NCI-H226 (cell line): ENCODE measurements around the gene MALRD1.

Experiments used
- DNase-seq: peaks from one replicate; pipeline ENCODE4 v3.0.0-alpha.2; 2015

The MALRD1 gene

DNA sequence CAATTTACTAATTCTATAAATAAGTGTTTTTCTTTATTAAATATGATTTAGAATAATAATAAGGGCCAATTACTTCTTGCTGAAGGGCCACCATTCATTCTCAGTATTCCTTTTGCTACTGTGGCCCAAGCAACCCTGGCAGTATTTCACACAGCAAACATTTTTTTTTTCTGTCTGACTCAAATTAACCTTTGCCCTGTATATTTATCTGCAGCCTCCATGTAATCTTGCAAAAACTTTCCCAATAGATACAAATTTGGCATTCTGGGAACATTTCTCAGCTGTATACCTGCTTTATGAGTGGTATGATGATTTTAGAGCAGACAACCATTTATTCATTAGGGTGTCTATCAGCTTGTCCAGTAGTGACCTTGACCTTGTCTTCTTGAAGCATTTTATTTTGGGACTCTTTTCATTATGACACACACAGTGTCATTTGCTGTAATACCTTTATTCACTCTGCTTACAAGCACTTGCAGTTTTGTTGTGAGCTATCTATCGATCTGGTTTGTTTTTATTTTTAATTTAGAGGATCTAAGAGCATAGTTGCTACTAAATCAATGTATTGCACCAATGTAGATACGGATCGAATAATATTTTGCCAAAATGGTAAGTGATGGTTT is 607.9 kb downstream of the MALRD1 start:
- no peak for DNase-seq

DNA sequence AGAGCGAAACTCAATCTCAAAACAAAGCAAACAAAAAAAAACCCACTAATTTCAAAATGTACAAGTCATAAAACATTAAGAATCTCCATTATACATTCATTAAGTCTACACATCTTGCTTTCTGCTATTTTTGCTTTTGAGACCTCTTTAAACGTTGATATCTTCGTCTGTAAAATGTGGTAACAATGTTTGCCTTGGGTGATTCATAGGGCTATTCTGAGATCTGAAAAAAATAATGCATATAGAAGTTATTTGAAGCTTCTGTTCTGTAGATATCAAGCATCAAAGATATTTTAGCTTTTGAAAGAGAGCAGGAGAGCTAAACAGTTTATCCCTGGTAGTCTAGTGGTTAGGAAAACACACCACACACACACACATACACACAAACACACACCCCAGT is 609.5 kb downstream of the MALRD1 start:
- no peak for DNase-seq

DNA sequence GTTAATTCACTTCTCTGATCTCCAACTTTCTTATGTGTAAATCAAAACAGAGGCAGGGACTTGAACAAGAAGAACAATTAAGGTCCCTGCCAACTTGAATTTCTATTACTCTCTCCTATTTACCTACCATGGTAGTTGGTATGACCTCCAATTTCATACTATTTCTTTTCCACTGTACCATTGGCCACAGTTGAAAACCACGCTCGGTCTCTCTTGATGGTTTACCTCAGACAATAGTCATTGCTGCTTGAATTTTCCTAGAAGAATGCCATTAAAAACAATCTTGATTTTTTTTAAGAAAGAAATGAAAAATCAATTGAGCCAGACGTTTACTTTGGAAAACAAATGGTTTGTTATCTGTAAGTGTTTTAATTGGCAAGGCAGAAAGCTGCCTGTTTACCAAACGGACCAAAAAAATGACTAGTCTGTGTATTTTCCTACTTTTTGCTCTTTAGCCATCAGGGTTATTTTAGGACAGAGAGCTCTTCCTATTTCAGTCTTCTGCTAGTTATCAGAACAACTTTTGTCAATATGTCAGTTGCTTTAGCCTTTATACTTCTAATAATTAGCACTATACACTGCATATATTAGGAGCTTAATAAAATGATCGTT is 610.1 kb downstream of the MALRD1 start:
- no peak for DNase-seq

DNA sequence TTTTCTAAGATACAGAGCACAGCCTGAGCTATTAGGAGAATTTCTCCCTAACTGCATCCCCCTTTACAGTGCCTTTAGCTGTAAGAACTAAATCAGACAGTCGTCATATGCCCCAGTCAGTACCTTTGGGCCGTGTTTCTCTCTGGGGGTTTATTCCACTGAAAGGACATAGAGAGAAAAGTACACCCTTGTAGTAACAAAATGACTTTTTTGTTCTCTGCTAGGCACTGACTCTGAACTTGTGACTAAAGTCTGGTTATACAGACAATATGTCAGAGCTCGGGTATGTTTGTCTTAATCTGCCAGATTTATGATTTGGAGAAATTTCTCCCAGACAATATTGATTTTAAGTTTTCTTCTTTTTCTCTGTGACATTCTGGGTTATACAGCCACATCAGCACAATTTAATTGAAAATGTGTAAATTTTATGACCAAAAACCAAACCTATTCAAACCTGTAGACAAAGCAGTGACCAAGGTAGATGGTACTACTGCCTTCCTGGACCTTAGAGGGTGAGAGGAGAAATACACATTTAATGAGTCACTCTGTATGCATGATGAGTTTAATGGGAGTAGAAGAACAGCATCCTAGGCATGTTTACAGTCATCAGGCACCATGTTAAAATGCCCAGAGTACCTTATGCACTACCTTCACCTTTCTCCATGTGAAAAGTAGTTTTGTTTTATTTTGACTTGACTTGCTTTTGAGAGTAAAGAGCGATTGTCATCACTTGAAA is 611.5 kb downstream of the MALRD1 start:
- peak; percentile 57 for DNase-seq

DNA sequence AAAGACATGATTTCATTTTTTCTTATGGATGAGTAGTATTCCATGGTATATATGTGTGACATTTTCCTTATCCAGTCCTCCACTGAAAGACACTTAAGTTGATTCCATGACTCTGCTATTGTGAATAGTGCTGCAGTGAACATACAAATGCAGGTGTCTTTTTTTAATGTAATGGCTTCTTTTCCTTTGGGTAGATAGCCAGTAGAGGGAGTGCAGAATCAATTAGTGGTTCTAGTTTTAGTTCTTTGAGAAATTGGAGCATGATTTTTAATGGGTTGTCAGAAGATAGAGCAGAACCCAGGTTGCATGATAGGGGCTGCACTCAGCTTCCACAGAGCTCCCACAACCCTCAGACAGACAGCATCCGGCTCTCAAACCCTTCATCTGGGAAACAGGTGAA is 614.7 kb downstream of the MALRD1 start:
- DNase-seq = no peak

DNA sequence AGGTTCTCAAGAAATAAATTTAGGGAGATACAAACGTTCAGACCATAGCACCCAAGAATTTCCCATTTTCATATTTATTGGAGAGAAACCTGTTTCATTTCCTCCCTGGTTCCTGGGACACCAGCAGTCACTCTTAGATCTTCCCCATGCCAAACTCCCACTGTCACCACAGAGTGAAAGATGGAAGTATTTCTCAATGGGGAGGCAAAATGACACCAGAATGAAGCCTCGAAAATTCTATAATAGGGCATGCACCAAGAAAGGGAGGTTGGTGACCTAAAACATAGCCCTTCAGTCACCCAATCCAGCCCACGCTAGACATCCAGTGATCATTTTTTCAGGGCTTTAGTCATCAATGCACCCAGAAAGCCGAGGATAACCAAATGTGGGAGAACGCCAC is 619.5 kb downstream of the MALRD1 start:
- no peak for DNase-seq

DNA sequence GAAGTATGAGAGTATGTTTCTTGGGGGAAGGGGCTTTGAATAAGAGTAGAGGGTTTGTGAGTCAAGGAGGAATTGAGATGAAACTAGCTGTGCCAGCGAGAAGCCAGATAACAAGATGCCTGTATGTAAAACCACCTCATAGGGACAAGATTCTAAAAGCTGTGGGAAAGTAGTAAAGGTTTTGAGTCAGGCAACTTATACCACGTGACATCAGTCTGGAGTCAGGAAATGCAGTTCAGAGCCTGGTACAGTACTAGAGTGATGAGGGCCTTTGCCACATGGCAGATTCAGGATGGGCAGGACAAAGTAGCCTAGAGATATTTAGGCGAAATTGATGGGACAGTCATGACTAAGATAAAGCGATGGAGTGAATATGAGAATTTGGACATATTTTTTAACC is 627.5 kb downstream of the MALRD1 start:
- no peak for DNase-seq

DNA sequence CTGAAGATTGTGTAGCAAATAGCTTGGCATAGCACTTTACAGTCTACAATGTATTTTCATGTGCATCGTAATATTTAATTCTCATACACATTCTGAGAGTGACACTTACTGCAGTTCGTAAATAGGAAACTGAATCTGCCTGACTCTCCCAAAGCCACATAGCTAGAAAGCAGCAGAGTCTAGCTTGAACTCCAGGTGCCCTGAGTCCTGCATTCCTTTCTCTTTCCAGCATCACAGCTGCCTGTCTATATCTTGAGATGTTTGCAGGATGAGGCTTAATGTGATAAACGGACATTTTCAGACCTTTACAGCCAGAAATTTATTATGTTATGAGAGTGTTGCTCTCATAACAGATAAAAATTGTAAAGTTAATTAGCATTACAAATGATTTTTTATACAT is 634.8 kb downstream of the MALRD1 start:
- DNase-seq = no peak

DNA sequence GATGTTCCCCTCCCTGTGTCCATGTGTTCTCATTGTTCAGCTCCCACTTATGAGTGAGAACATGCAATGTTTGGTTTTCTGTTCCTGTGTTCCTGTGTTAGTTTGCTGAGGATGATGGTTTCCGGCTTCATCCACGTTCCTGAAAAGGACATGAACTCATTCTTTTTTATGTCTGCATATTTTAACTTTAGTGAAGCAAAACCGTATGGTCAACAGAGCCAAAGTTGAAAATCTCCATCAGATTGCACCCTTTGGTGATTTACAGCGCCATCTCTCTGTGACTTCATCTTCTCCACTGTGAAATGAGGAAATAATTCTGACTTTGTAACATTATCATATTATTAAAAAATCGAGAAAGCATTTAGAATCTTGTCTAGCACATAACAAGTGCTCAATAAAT is 635.4 kb downstream of the MALRD1 start:
- DNase-seq = no peak

DNA sequence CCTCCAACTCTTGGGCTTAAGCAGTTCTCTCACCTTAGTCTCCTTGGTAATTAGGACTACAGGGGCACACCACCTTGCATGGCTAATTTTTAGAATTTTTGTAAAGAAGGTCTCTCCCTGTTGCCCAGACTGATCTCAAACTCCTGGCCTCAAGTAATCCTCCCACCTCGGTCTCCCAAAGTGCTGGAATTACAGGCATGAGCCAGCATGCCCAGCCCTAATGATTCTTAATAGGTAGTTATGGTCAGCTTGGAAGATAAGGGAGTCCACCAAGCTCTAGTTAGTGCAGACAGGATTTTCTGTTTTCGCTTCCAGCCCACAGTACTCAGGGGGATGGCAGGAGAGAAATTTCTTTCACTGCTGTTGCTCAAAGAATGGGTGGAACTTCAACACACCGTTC is 639.7 kb downstream of the MALRD1 start:
- DNase-seq = no peak

DNA sequence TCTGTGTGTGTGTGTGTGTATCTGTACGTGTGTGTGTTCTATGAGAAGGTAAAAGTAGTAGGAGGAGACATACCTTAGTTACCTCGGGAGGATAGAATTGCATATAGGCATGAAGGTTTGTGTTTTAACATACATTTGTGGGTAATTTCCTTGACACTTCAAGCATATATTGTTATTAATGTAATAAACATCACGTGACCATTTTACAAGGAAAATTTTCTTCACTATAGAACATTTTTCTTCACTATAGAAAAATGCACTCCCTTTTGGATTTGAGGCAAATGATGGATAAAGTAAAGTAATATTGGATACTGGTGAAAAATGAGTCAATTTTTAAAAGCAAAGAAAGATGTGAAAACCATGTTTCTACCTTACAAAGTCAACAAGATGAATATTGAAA is 640.6 kb downstream of the MALRD1 start:
- no peak for DNase-seq

DNA sequence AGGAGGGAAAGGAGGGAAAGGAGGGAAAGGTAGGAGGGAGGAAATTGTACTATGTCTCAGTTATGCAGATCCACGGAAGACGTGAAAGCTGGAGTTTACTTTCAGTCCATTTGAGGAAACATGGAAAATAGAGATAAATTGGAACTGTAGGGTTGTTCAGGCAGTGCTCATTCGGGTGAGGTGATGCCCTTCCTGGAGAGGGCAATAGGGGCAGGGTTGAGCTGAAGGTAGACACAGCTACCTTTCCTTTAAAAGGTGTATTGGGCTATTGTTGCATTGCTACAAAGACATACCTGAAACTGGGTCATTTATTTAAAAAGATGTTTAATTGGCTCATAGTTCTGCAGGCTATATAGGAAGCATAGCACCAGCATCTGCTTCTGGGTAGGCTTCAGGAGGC is 650.7 kb downstream of the MALRD1 start:
- no peak for DNase-seq

DNA sequence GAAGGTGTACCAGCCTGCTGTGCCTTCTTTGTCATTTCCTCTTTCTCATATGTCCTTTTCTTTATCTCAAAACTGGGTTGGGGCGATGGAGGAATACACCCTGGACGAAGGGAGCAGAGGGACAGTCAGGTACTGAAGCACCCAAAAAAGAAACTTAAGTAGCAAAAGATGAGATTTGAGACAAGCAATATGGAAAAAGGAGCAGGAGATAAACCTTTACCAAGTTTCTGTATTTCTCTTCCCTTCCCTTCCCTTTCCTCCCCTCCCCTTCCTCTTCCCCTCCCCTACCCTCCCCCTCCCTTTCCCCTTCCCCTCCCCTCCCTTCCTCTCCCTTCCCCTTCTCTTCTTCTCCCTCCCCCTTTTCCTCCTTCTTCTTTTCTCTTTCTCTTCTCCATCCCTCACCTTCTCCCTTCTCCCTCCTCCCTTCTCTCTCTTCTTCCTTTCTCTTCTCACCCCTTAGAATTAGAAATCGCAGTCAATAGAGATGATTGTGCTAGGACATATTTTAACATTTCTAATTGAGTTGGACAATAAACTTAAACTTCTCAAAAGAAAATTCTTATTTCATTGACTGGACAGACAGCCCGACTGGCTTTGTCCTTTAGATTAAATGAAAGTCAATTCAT is 652.9 kb downstream of the MALRD1 start:
- no peak for DNase-seq

DNA sequence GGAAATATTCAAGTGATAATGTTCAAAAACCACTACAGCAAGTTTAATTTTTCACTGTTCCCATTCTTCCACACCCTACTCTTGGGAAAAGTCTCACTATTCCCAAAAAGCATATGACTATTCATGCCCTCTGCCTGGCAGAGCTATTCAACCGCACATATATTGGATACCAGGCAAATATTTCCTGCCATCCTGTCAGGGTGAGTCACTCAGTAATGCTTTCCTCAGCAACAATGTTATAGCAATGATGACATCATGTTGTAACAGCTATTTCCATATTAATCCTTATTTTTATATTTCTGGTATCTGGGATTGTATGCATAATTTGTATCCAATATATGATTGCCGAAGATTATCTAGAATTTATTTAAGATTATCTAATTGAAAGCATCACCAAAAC is 653.6 kb downstream of the MALRD1 start:
- DNase-seq = peak; percentile 80

DNA sequence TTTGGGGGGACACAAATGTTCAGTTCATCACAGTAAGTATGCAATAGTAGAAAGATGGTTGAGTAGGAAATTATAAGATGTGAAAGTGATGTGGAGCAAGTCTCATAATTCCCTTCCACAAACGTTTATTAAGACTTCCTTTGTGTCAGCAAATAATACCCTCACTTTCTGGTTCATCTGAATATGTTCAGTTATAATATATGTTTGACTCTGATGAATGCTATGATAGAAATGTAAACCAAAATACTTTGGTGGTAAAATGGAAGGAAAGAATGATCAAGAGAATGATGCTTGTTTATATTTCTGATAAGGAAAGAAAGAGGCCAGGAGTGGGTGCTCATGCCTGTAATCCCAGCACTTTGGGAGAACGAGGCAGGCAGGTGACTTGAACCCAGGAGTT is 655.9 kb downstream of the MALRD1 start:
- peak; percentile 11 for DNase-seq

DNA sequence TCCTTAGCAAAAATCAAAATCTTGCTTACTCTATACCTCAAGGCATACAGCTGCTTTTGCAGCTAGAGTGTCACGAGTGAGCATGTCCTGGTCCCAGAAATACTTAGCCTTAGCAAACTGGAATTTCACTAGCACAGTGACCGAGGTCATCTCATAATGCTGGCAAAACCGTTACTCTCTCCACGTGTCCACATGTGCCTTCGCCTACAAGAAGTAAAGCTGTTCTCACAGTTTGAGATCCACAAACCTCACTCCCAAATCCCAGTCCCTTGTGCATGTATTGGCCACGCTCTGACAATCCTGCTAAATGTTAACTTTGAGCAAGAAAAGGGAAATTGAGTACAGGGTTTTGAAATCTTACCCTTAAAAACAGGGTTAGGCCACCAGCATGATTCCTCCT is 656.6 kb downstream of the MALRD1 start:
- no peak for DNase-seq

DNA sequence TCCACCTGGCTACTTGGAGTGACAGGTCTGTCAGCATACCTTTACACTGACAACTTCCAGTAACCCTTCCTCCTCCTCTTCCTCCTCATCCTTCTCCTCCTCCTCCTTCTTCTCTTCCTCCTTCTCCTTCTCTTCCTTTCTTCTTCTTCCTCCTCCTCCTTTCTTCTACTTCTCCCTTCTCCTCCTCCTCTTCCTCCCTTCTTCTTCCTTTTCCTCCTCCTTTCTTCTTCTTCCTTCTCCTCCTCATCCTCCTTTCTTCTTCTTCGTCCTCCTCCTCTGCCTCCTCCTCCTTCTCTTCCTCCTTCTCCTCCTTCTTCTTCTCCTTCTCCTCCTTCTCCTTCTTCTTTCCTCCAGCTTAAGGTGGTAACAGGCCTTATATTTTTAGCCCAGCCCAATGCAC is 658.3 kb downstream of the MALRD1 start:
- no peak for DNase-seq

DNA sequence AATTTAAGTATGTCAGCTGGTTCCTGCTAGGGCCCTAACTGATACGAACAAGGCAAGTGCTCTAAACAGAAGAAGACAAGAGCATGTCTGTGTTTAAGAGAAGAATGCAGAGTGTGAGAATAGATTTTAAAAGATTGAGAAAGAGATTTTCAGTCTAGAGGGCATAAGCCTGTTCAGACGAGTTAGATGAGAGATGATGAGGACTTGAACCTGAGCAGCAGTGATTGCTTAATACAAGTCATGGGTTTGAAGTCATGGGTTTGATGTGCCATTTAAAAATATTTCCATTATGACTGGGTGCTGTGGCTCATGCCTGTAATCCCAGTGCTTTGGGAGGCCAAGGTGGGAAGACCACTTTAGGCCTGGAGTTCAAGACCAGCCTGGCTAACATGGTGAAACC is 658.8 kb downstream of the MALRD1 start:
- DNase-seq = no peak

DNA sequence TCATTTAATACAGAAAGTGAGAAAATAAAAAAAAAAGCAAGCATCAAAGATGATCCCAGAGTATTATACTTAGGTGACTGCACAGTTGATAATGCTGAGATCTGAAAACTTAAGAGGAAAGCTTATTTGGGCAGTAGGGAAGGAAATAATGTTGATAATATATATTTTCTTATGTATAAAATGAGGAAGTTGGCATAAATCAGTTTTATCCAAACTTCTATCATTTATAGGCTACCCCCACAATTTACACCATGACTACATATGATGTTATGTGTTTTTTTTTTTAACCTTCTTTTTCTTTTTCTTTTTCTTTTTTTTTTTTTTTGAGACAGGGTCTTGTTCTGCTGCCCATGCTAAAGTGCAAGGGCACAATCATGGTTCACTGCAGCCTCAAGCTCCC is 659.4 kb downstream of the MALRD1 start:
- DNase-seq = no peak

DNA sequence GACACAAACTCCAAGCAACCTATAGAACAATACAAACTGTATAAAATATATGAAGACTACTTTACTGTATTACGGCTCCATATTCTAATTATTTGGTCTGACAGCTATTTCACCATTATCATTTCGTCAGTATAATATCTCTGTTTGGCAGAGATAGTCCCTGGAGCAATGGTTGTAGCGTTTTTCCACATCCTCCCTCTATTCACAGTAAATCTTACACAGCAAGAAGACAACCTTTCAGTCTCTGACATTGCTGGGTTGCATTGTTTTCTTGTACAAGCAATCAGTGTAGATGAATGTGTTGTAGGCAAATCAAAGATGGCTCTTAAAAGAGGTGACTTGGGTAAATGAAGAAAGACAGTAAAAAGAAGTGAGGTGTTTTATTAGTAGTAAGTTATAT is 662.0 kb downstream of the MALRD1 start:
- DNase-seq = no peak

DNA sequence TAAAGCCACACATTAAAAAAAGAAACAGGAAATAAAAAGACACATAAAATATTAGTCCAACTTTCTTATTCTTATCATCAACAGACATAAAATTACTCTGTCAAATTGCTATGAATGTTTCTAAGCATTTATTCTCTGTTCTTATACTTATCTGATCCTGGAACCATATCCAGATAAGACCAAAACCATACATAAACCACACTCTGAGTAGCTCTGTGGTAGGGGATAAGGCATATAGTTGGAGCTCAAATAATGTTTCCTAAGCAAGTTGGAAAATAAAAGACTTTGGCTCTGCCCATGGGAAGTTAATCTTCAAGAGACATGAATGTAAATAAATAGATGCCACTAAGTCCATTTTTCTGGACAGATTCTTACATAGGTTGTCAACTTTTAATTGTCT is 664.6 kb downstream of the MALRD1 start:
- DNase-seq = no peak

DNA sequence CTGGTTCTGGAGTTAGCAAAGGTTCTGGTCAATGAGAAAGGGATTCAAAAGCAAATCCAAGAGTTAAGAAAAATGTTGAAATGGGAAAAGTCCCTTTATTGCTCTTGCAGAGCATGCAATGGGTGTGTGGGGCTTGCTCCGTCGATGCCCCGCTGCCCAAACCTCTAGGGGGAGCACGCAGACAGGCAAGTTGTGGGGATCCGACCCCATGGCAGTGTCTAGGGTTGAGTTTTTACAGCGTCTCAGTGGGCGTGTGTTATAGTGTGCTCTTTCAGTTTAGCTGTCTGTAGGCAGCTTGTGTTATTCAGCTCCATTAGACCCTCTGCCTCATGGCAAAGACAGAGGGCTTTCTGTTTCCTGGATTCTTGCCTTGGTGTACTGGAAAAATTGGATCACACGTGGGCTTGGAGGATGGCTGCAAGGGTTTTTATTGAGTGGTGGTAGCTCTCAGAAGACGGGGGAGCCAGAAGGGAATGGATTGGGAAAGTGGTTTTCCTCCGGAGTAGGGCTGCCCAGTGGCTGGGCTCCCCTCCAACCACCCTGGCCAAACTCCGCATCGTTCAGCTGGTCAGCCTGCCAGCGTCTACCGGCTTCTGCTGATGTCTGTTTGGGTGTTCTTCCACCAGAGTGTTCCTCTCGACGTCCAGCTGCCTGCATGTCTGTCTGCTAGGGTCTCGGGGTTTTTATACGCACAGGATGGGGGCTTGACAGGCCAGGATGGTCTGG is 665.4 kb downstream of the MALRD1 start:
- no peak for DNase-seq

DNA sequence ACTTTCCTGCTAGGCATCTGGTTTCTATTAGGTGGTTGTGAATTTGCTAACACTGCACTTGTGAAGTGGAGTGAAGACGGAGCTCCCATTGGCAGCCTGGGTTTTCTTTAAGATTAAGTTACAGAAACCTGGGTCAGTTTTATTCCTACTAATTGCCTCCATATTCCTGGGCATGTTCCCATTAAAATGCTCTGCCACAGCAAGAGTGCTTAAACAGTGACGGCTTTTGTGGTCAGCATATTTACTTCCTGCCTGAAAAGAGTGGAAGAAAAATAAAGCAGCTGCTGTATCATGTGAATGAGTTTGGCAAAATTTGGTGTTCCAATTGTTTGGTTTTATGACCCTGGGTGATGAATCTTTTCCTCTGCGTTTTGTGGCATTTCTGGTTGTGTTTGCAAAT is 670.7 kb downstream of the MALRD1 start:
- no peak for DNase-seq

DNA sequence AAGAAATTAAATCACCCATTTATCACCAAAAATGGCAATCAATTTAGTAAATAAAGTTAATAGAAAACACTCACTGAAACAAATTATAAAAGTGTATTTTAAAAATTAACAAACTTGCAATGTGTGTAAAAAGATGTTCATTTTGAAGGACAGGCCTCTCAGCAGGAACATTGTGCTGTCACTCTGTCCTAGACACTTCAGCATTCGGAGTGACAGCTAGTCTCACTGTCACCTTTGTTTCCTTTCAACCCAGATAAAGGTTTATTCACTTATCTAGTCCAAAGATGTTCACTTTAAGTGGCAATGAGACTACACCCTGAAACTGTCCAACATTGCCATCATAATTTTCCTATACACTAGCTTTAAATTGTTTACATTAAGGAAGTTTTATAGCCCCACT is 675.7 kb downstream of the MALRD1 start:
- DNase-seq = no peak
